Lung (tissue), 16 donors: Measurements from ENCODE around the gene CERK. TPM values are rescaled to one million over a fixed set of nuclear protein-coding genes. Genes with fewer than 3 reads are reported as not detected.
"Not testable (repeated sequence)": the region's sequence is repeated elsewhere in the genome, so short reads cannot be mapped to it uniquely, and the experiment has no call there.

Source experiments
- ATAC-seq: fragments of 200-7000 bp; cut with Tn5 transposase; one replicate; pipeline ENCODE4 v1.9.1; 2020; ENCODE audit warnings: moderate number of reproducible peaks; ENCODE audit not compliant: insufficient read depth, low FRiP score
- DNase-seq, 3 donors: peaks; one replicate each; pipeline ENCODE4 v3.0.0-alpha.2; 2013 to 2017
- H3K27ac ChIP-seq, 2 donors: one replicate each; pipeline ENCODE4 v1.5.1; 2013; ENCODE audit warnings: mild to moderate bottlenecking in 2 of 2, moderate library complexity in 2 of 2, control low read depth in 1 of 2, inconsistent platforms in 1 of 2, low read depth in 1 of 2, low read length in 1 of 2
- H3K27me3 ChIP-seq, 3 donors: one replicate each; pipeline ENCODE4 v1.5.1; 2013; ENCODE audit warnings: low read length in 2 of 3; ENCODE audit not compliant: control insufficient read depth in 3 of 3, insufficient read depth in 3 of 3
- H3K36me3 ChIP-seq, 4 donors: one replicate each; pipeline ENCODE4 v1.5.1; 2013; ENCODE audit warnings: low read length in 4 of 4, mild to moderate bottlenecking in 1 of 4, moderate library complexity in 1 of 4; ENCODE audit not compliant: control insufficient read depth in 4 of 4, insufficient read depth in 4 of 4
- H3K4me1 ChIP-seq, 5 donors: one replicate each; pipeline ENCODE4 v1.5.1; 2013; ENCODE audit warnings: low read length in 5 of 5, mild to moderate bottlenecking in 2 of 5, moderate library complexity in 1 of 5; ENCODE audit not compliant: control insufficient read depth in 5 of 5, insufficient read depth in 5 of 5
- H3K4me3 ChIP-seq: one replicate; pipeline ENCODE4 v1.5.1; 2013; ENCODE audit warnings: mild to moderate bottlenecking, control low read depth, moderate library complexity
- H3K9ac ChIP-seq, 2 donors: one replicate each; pipeline ENCODE4 v1.5.1; 2013; ENCODE audit warnings: low read length in 2 of 2, control low read depth in 1 of 2; ENCODE audit not compliant: insufficient read depth in 1 of 2
- H3K9me3 ChIP-seq, 4 donors: one replicate each; pipeline ENCODE4 v1.5.1; 2013; ENCODE audit warnings: low read length in 3 of 4, mild to moderate bottlenecking in 1 of 4, moderate library complexity in 1 of 4; ENCODE audit not compliant: control insufficient read depth in 4 of 4, insufficient read depth in 3 of 4
- WGBS, 2 donors: extraction: QIAGEN DNeasy Blood & Tissue Kit; methylation state at CpG; one replicate each; pipeline ENCODE4 v1.1.7; 2013; 5-methylcytosine and 5-hydroxymethylcytosine counted together
- long read RNA-seq, 5 donors: transcript quantifications; one replicate each; lab custom pipeline, GENCODE V29; 2026
- polyA plus RNA-seq, 2 donors: library from polyadenylated mRNA; stranded (reverse); fragments of 200-250 nt; gene quantifications; one replicate each; pipeline ENCODE4 v1.2.1, GENCODE V29; 2013
- total RNA-seq, 2 donors: library from RNA; depleted of rRNA in 1 of 2; stranded (reverse); fragments of >200 nt in 1 of 2; gene quantifications; one replicate each; pipeline ENCODE4 v1.2.1, GENCODE V29; 2014 to 2021
- TF ChIP-seq, protein P1 (sequence below): IDR thresholded peaks from 2 replicates; pipeline ENCODE4 v1.5.1; 2012; ENCODE audit warnings: mild to moderate bottlenecking; ENCODE audit errors: control extremely low read depth, extremely low read depth
- donor health status: control.
- donor health status: control.
- donor health status: Bipolar disorder and iron deficiency.
- donor health status: healthy.
- donor health status: DM: yes; HTN: yes; CAD: no.

The CERK gene
- total RNA-seq (10 to 100 TPM; 31.0 to 36.2 TPM), polyA plus RNA-seq (10 to 100 TPM; 12.1 to 32.4 TPM)
- long read RNA-seq, donor 1, full-length matches to known transcripts: 16 of 16 reads
- long read RNA-seq, donor 1, partial matches to known transcripts: 0 of 16 reads
- long read RNA-seq, donor 1, other reads (novel, unspliced or antisense): 0 of 16 reads
- long read RNA-seq, donor 2, full-length matches to known transcripts: 1 of 1 reads
- long read RNA-seq, donor 2, partial matches to known transcripts: 0 of 1 reads
- long read RNA-seq, donor 2, other reads (novel, unspliced or antisense): 0 of 1 reads
- long read RNA-seq, donor 3, full-length matches to known transcripts: 5 of 5 reads
- long read RNA-seq, donor 3, partial matches to known transcripts: 0 of 5 reads
- long read RNA-seq, donor 3, other reads (novel, unspliced or antisense): 0 of 5 reads
- long read RNA-seq, donor 4, full-length matches to known transcripts: 1 of 1 reads
- long read RNA-seq, donor 4, partial matches to known transcripts: 0 of 1 reads
- long read RNA-seq, donor 4, other reads (novel, unspliced or antisense): 0 of 1 reads
- long read RNA-seq, donor 5, full-length matches to known transcripts: 11 of 11 reads
- long read RNA-seq, donor 5, partial matches to known transcripts: 0 of 11 reads
- long read RNA-seq, donor 5, other reads (novel, unspliced or antisense): 0 of 11 reads

GRCh38 chr22:46737976-46738646, at the start of gene CERK:
Gene CERK, minus strand, starts transcription at chr22:46738252. Its CDS starts 104 bp downstream, at chr22:46738148.
- Histone ChIP-seq H3K36me3 (no peaks in the 10 kb centered on the region), H3K27me3 (no peaks in the 10 kb centered on the region), H3K4me3 (peak within 1 kb of the TSS; percentile 62), H3K27ac (peak within 1 kb of the TSS; percentile 87 to 99), H3K9ac (peak within 1 kb of the TSS; percentile 37 to 46), H3K9me3 (no peaks in the 10 kb centered on the region), H3K4me1 (peaks cover 10 to 41% (median 26%) of the 10 kb centered on the region in 5 donors)
- DNase-seq (peak; percentile 87 to 93 (median 90)), ATAC-seq (peak; percentile 77)
- 0% methylated on average over 31 to 99 of the region's 99 CpGs for WGBS, 2 donors
- TF ChIP-seq, protein P1, sequence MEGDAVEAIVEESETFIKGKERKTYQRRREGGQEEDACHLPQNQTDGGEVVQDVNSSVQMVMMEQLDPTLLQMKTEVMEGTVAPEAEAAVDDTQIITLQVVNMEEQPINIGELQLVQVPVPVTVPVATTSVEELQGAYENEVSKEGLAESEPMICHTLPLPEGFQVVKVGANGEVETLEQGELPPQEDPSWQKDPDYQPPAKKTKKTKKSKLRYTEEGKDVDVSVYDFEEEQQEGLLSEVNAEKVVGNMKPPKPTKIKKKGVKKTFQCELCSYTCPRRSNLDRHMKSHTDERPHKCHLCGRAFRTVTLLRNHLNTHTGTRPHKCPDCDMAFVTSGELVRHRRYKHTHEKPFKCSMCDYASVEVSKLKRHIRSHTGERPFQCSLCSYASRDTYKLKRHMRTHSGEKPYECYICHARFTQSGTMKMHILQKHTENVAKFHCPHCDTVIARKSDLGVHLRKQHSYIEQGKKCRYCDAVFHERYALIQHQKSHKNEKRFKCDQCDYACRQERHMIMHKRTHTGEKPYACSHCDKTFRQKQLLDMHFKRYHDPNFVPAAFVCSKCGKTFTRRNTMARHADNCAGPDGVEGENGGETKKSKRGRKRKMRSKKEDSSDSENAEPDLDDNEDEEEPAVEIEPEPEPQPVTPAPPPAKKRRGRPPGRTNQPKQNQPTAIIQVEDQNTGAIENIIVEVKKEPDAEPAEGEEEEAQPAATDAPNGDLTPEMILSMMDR: no peak

- Histone ChIP-seq H3K36me3 (peaks cover 0 to 2% (median 0%) of the 10 kb centered on the region in 4 donors), H3K4me1 (no peaks in the 10 kb centered on the region), H3K9ac (no peak overlapping the region), H3K9me3 (peaks cover 0 to 4% (median 0%) of the 10 kb centered on the region in 4 donors), H3K27ac (no peak overlapping the region), H3K27me3 (no peaks in the 10 kb centered on the region), H3K4me3 (no peak overlapping the region)
- ATAC-seq: no peak
- TF ChIP-seq, protein P1: no peak
- WGBS, 2 donors: 57 to 82% methylated on average over 3 of the region's 3 CpGs
- no peak for DNase-seq
Measured at GRCh38 chr22:46783721-46784120, 45.7 kb upstream of the CERK start.

GRCh38 chr22:46782200-46782599, 44.1 kb upstream of the CERK start:
- not testable (repeated sequence) for H3K9me3 ChIP-seq, H3K36me3 ChIP-seq, ATAC-seq, H3K4me1 ChIP-seq, H3K27me3 ChIP-seq, H3K9ac ChIP-seq, H3K27ac ChIP-seq, H3K4me3 ChIP-seq, DNase-seq
- WGBS, 2 donors: 93% methylated on average over 10 of the region's 10 CpGs

- no peaks in the 10 kb centered on the region for H3K27me3 ChIP-seq
- DNase-seq (no peak), ATAC-seq (no peak)
- H3K4me3 ChIP-seq: no peak overlapping the region
- no peak overlapping the region for H3K9ac ChIP-seq
- no peak overlapping the region for H3K27ac ChIP-seq
- H3K9me3 ChIP-seq: peaks cover 0 to 3% (median 0%) of the 10 kb centered on the region in 4 donors
- H3K4me1 ChIP-seq: peaks cover 5 to 15% (median 8%) of the 10 kb centered on the region in 5 donors
- WGBS, 2 donors: 96 to 98% methylated on average over 9 of the region's 9 CpGs
- peaks cover 0 to 2% (median 0%) of the 10 kb centered on the region in 4 donors for H3K36me3 ChIP-seq
- TF ChIP-seq, protein P1: no peak
Measured at GRCh38 chr22:46781291-46781690, 43.2 kb upstream of the CERK start.
